HT-29 (cell line): Measurements from ENCODE around the gene PATJ. TPM values are rescaled to one million over a fixed set of nuclear protein-coding genes. Genes with fewer than 3 reads are reported as not detected.

Source experiments
- DNase-seq: peaks from one replicate; pipeline ENCODE4 v3.0.0-alpha.2; 2015; ENCODE audit warnings: low spot score
- total RNA-seq: library from RNA; depleted of rRNA; stranded (reverse); fragments of >200 nt; shearing (Covaris generic); gene quantifications from 2 replicates; pipeline ENCODE4 v1.2.3, GENCODE V29; 2014

PATJ gene
- total RNA-seq, 1 experiment from 2014 or later: 33.8 TPM

- DNase-seq: no peak
Observed at GRCh38 chr1:61983236-61983635, 241.0 kb downstream of the PATJ start.

GRCh38 chr1:61992257-61992656 lies 250.0 kb downstream of the PATJ start:
- no peak for DNase-seq

- no peak for DNase-seq
Observed at GRCh38 chr1:61993331-61993961, 251.2 kb downstream of the PATJ start.

- DNase-seq: no peak
Observed at GRCh38 chr1:61995641-61996040, 253.4 kb downstream of the PATJ start.

GRCh38 chr1:61997123-61997522 lies 254.8 kb downstream of the PATJ start:
- no peak for DNase-seq

GRCh38 chr1:62003777-62004176 lies 261.5 kb downstream of the PATJ start:
- DNase-seq: no peak

- DNase-seq: no peak
Observed at GRCh38 chr1:62006690-62007089, 264.4 kb downstream of the PATJ start.

GRCh38 chr1:62011006-62011405 lies 268.7 kb downstream of the PATJ start:
- no peak for DNase-seq

GRCh38 chr1:62012095-62012494 lies 269.8 kb downstream of the PATJ start:
- DNase-seq: no peak

GRCh38 chr1:62012836-62013235 lies 270.6 kb downstream of the PATJ start:
- DNase-seq: no peak

GRCh38 chr1:62013264-62013663 lies 271.0 kb downstream of the PATJ start:
- no peak for DNase-seq

- DNase-seq: no peak
Observed at GRCh38 chr1:62022382-62022983, 280.2 kb downstream of the PATJ start.

GRCh38 chr1:62024690-62025089 lies 282.4 kb downstream of the PATJ start:
- no peak for DNase-seq

GRCh38 chr1:62025154-62025553 lies 282.9 kb downstream of the PATJ start:
- no peak for DNase-seq

- DNase-seq: no peak
Observed at GRCh38 chr1:62025892-62026291, 283.6 kb downstream of the PATJ start.

- no peak for DNase-seq
Observed at GRCh38 chr1:62029704-62030103, 287.4 kb downstream of the PATJ start.

GRCh38 chr1:62034790-62035189 lies 292.5 kb downstream of the PATJ start:
- DNase-seq: no peak

- no peak for DNase-seq
Observed at GRCh38 chr1:62037274-62037673, 295.0 kb downstream of the PATJ start.

GRCh38 chr1:62038594-62039284 lies 296.5 kb downstream of the PATJ start:
- no peak for DNase-seq

GRCh38 chr1:62040450-62040849 lies 298.2 kb downstream of the PATJ start:
- DNase-seq: no peak

GRCh38 chr1:62040973-62041372 lies 298.7 kb downstream of the PATJ start:
- no peak for DNase-seq

- DNase-seq: no peak
Observed at GRCh38 chr1:62043154-62043553, 300.9 kb downstream of the PATJ start.

GRCh38 chr1:62045574-62045973 lies 303.3 kb downstream of the PATJ start:
- DNase-seq: no peak
